Adipocyte (in vitro differentiated cells): ENCODE results near the gene DPH2.

Experiments
- DNase-seq: peaks from one replicate; pipeline ENCODE4 v3.0.0-alpha.2; 2015; ENCODE audit warnings: low read depth
- H3K27me3 ChIP-seq: replicated peaks from 2 replicates; pipeline ENCODE4 v1.7.0; 2013; ENCODE audit warnings: mild to moderate bottlenecking, low read length, moderate library complexity; ENCODE audit not compliant: control insufficient read depth, insufficient read depth
- H3K36me3 ChIP-seq: 2 replicates; pipeline ENCODE4 v1.7.0; 2013; ENCODE audit warnings: low read length, mild to moderate bottlenecking, moderate library complexity; ENCODE audit not compliant: control insufficient read depth, insufficient read depth, severe bottlenecking
- H3K4me1 ChIP-seq: 2 replicates; pipeline ENCODE4 v1.7.0; 2013; ENCODE audit warnings: mild to moderate bottlenecking, low read length, moderate library complexity; ENCODE audit not compliant: control insufficient read depth, insufficient read depth
- H3K4me3 ChIP-seq: 2 replicates; pipeline ENCODE4 v1.7.0; 2013; ENCODE audit warnings: mild to moderate bottlenecking, low read length, moderate library complexity
- H3K9ac ChIP-seq: 2 replicates; pipeline ENCODE4 v1.7.0; 2013; ENCODE audit warnings: mild to moderate bottlenecking, low read length, moderate library complexity
- H3K9me3 ChIP-seq: 2 replicates; pipeline ENCODE4 v1.7.0; 2013; ENCODE audit warnings: mild to moderate bottlenecking, low read length, moderate library complexity; ENCODE audit not compliant: control insufficient read depth

DPH2 gene

DNA sequence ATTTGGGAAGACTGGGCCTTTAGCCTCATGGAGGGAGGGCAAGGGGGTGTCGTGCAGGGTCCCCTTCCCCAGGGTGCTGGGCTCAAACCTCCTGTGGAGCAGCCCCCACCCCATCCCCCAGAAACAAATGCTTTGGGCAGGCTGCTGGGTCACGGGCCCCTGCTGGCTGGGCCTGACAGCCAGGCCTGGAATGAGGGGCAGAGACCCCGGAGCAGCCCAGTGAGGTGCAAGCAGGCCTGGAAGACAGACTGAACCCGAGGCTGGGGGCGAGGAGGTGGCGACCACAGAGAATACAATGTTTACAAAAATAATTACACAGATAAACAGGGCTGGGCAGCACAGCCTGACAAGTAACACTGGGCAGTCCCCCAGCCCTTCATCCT lies 26.9 kb downstream of the DPH2 start:
- no peaks in the 10 kb centered on the region for H3K9me3 ChIP-seq
- no peaks in the 10 kb centered on the region for H3K27me3 ChIP-seq
- no peaks in the 10 kb centered on the region for H3K4me1 ChIP-seq
- DNase-seq = no peak
- no peak overlapping the region for H3K4me3 ChIP-seq
- H3K9ac ChIP-seq = no peak overlapping the region
- H3K36me3 ChIP-seq = peaks cover 6% of the 10 kb centered on the region

GRCh38 chr1:43997295-43997999 lies 27.6 kb downstream of the DPH2 start:
- no peak overlapping the region for H3K9ac ChIP-seq
- no peak for DNase-seq
- no peaks in the 10 kb centered on the region for H3K9me3 ChIP-seq
- no peak overlapping the region for H3K4me3 ChIP-seq
- no peaks in the 10 kb centered on the region for H3K4me1 ChIP-seq
- no peaks in the 10 kb centered on the region for H3K27me3 ChIP-seq
- H3K36me3 ChIP-seq = peaks cover 6% of the 10 kb centered on the region

GRCh38 chr1:43998000-43998378 lies 28.2 kb downstream of the DPH2 start:
- H3K4me3 ChIP-seq = no peak overlapping the region
- H3K4me1 ChIP-seq = no peaks in the 10 kb centered on the region
- DNase-seq = no peak
- no peaks in the 10 kb centered on the region for H3K27me3 ChIP-seq
- H3K36me3 ChIP-seq = peaks cover 6% of the 10 kb centered on the region
- no peaks in the 10 kb centered on the region for H3K9me3 ChIP-seq
- no peak overlapping the region for H3K9ac ChIP-seq

DNA sequence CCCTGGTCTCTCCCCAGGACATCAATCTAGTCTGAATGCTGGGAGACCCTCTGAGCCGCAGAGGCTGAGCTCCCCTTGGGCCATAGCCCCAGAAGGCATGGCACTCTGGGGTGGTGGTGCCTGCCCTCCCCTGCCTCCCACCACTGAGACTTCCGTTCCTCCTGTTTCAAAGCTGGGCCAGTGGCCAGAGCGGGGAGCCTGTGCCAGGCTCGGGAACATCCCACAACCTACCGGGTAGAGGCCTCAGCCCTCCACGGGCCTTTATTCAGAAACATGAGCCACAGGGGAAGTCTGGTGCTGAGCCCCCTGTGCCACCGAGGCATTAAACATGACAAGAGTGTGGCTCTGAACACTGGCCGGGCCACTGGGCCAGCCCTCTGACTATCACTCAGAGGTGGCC lies 29.6 kb downstream of the DPH2 start:
- H3K27me3 ChIP-seq = no peaks in the 10 kb centered on the region
- peaks cover 6% of the 10 kb centered on the region for H3K36me3 ChIP-seq
- H3K9me3 ChIP-seq = no peaks in the 10 kb centered on the region
- DNase-seq = no peak
- H3K9ac ChIP-seq = no peak overlapping the region
- H3K4me3 ChIP-seq = no peak overlapping the region
- no peaks in the 10 kb centered on the region for H3K4me1 ChIP-seq

DNA sequence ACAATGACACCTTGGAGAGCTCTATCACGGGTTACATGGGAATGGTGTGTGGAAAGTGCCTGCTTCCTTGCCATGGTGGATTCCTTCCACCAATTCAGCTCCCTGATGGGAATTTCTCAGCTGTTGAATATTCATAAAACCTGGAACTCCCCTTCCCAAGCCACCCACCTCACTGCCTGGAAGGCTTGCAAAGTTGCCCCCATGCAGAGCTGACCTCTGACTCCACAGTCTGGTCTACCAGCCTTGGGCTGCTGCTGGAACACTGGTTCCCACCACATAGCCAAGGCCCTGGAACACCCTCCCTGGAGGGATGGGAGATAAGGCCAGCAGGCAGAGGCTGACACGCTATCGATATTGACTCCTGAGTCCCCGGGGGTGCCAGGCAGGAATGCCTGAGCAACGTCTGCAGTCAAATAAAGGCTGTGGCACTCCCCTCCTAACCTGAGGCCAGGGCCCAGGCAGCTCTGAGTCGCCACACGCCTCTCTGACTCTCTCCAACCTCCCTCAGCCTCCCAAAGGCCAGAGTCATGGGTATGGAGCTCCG lies 30.4 kb downstream of the DPH2 start:
- DNase-seq = no peak
- Histone ChIP-seq H3K27me3 (no peaks in the 10 kb centered on the region), H3K36me3 (peaks cover 6% of the 10 kb centered on the region), H3K9me3 (no peaks in the 10 kb centered on the region), H3K4me1 (no peaks in the 10 kb centered on the region), H3K9ac (no peak overlapping the region), H3K4me3 (no peak overlapping the region)

DNA sequence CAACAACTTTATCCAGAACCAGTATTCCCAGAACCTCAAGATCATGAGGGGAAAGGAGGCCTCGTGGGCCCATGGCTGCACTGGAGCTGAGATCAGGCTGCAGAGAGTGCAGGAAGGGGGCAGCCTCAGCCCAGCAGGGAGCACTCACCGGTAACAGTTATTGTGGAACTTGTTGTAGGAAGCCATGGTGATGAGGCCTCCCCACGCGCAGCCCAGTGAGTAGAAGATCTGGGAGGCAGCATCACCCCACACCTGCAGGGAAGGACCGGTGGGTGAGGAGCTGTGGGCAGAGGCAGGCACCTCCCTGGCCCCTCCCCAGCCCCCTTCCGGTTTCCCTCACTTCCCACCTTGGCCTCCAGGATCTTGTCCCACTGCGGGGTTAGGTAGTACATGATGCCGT lies 32.4 kb downstream of the DPH2 start:
- Histone ChIP-seq H3K4me1 (peaks cover 4% of the 10 kb centered on the region), H3K36me3 (peaks cover 6% of the 10 kb centered on the region), H3K4me3 (no peak overlapping the region), H3K9me3 (no peaks in the 10 kb centered on the region), H3K9ac (no peak overlapping the region), H3K27me3 (no peaks in the 10 kb centered on the region)
- DNase-seq = no peak

DNA sequence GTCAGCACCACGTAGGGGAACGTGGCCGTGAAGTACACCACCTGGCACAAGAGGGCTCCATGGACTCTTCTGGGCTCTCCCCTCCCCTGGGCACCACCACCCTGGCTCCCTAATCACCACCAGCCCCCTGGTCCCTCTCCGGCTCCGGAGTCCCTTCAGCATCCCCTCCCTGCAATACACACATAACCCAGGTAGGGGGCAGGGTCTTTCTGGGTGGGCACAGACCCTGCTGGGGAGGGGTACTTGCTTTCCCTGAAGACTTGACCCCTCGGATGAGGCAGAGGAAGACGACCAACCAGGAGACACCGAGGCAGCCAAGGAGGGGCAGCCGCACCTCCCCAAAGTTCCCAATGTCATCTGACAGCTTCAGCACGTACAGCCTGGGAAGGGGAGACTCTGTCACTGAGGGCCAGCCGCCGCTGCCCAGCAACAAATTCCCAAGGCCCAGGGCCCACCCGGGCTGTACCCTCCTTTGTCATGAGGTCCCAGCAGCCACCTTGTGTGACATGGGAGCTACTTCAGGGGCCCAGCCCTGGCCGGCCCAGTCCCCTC lies 32.9 kb downstream of the DPH2 start:
- Histone ChIP-seq H3K4me1 (peaks cover 4% of the 10 kb centered on the region), H3K36me3 (peaks cover 6% of the 10 kb centered on the region), H3K9ac (no peak overlapping the region), H3K27me3 (no peaks in the 10 kb centered on the region), H3K9me3 (no peaks in the 10 kb centered on the region), H3K4me3 (no peak overlapping the region)
- no peak for DNase-seq

GRCh38 chr1:44008259-44008658 lies 38.4 kb downstream of the DPH2 start:
- Histone ChIP-seq H3K9ac (no peak overlapping the region), H3K9me3 (no peaks in the 10 kb centered on the region), H3K27me3 (no peaks in the 10 kb centered on the region), H3K36me3 (no peaks in the 10 kb centered on the region), H3K4me3 (no peak overlapping the region), H3K4me1 (peaks cover 4% of the 10 kb centered on the region)
- no peak for DNase-seq

- Histone ChIP-seq H3K36me3 (no peaks in the 10 kb centered on the region), H3K9ac (no peak overlapping the region), H3K9me3 (no peaks in the 10 kb centered on the region), H3K27me3 (no peaks in the 10 kb centered on the region), H3K4me3 (no peak overlapping the region), H3K4me1 (peaks cover 9% of the 10 kb centered on the region)
- DNase-seq = no peak
Observed at GRCh38 chr1:44010935-44011471, 41.2 kb downstream of the DPH2 start.

GRCh38 chr1:44012404-44012803 lies 42.6 kb downstream of the DPH2 start:
- Histone ChIP-seq H3K9me3 (no peaks in the 10 kb centered on the region), H3K36me3 (no peaks in the 10 kb centered on the region), H3K9ac (no peak overlapping the region), H3K27me3 (no peaks in the 10 kb centered on the region), H3K4me1 (peaks cover 8% of the 10 kb centered on the region), H3K4me3 (no peak overlapping the region)
- DNase-seq = no peak

DNA sequence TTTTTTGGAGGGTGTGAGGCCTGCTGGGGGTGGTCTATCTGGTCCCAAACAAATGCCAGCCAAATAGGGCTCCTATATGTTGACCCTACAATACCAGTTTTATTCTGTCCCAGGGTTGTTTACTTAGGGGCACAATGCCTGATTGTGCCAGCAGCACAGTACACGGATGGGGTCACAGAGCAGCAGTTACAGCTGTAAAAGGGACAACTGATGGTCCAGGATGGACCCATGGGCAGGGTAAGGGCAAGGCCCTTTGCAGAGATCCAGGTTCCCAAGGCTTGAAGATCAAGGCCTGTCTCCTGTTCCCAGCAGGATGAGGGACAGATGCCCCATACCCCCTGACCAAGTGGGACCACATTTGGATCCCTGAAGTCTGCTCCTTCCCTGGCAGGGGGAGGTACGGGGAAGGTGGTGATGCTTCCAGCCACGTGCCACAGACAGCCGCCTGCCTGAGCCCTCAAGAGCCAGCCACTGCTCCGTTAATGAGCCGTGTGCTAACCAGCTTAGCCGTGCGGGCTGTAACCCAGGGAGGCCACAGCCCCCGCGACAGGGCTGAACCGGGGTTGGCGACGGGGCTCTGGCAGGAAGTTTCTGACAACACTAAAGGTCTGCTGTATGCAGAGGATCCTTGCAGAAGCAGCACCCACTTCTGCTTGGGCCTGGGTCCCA lies 43.3 kb downstream of the DPH2 start:
- Histone ChIP-seq H3K27me3 (no peaks in the 10 kb centered on the region), H3K9me3 (no peaks in the 10 kb centered on the region), H3K4me3 (no peak overlapping the region), H3K4me1 (peaks cover 8% of the 10 kb centered on the region), H3K36me3 (no peaks in the 10 kb centered on the region), H3K9ac (no peak overlapping the region)
- no peak for DNase-seq
